GM23338 (cell line): Measurements from ENCODE around the gene XRCC4. TPM values are rescaled to one million over a fixed set of nuclear protein-coding genes. Genes with fewer than 3 reads are reported as not detected.

Source experiments
- ATAC-seq: fragments of 200-7000 bp; cut with Tn5 transposase; 3 replicates; pipeline ENCODE4 v1.9.1; 2020
- DNase-seq: peaks from one replicate; pipeline ENCODE4 v3.0.0-alpha.2; 2015; ENCODE audit warnings: low spot score
- H2AFZ ChIP-seq: fragments of 200-600 bp; sonication (generic); 2 replicates; pipeline ENCODE4 v1.8.0; 2016; ENCODE audit warnings: antibody characterized with exemption, mild to moderate bottlenecking, moderate library complexity
- H3F3A ChIP-seq: fragments of 200-600 bp; sonication (generic); replicated peaks from 2 replicates; pipeline ENCODE4 v1.8.0; 2017; ENCODE audit warnings: antibody characterized with exemption, mixed run types, low read depth
- H3K27ac ChIP-seq: fragments of 200-600 bp; sonication (generic); 2 replicates; pipeline ENCODE4 v1.6.1; 2016; ENCODE audit warnings: low read depth
- H3K27me3 ChIP-seq: fragments of 200-600 bp; sonication (generic); 2 replicates; pipeline ENCODE4 v1.8.0; 2016; ENCODE audit warnings: mild to moderate bottlenecking, mixed run types, moderate library complexity; ENCODE audit not compliant: insufficient read depth
- H3K36me3 ChIP-seq: fragments of 200-600 bp; sonication (generic); 2 replicates; pipeline ENCODE4 v1.8.0; 2016; ENCODE audit warnings: mild to moderate bottlenecking; ENCODE audit not compliant: insufficient read depth
- H3K4me1 ChIP-seq: fragments of 200-600 bp; sonication (generic); 2 replicates; pipeline ENCODE4 v1.8.0; 2016; ENCODE audit warnings: mild to moderate bottlenecking, moderate library complexity; ENCODE audit not compliant: insufficient read depth
- H3K4me2 ChIP-seq: fragments of 200-600 bp; sonication (generic); 2 replicates; pipeline ENCODE4 v1.7.1; 2017; ENCODE audit warnings: mixed run types
- H3K4me3 ChIP-seq: fragments of 200-600 bp; sonication (generic); 2 replicates; pipeline ENCODE4 v1.6.1; 2016; ENCODE audit warnings: mixed run types
- H3K79me2 ChIP-seq: fragments of 200-600 bp; sonication (generic); replicated peaks from 2 replicates; pipeline ENCODE4 v1.8.0; 2017; ENCODE audit warnings: mild to moderate bottlenecking; ENCODE audit not compliant: insufficient read depth
- H3K9me2 ChIP-seq: fragments of 200-600 bp; sonication (generic); 2 replicates; pipeline ENCODE4 v1.8.0; 2017; ENCODE audit not compliant: insufficient read depth
- H4K20me1 ChIP-seq: fragments of 200-600 bp; sonication (generic); replicated peaks from 2 replicates; pipeline ENCODE4 v1.8.0; 2017; ENCODE audit warnings: mild to moderate bottlenecking; ENCODE audit not compliant: insufficient read depth
- H3K27ac Mint-ChIP-seq: 2 replicates; pipeline ENCODE4 v1.8.0; 2020; ENCODE audit warnings: inconsistent platforms, mild to moderate bottlenecking, moderate library complexity, mixed read lengths
- H3K27me3 Mint-ChIP-seq: 3 replicates; pipeline ENCODE4 v1.8.0; 2022; ENCODE audit warnings: low read depth, mild to moderate bottlenecking, moderate library complexity, mixed read lengths, inconsistent platforms; ENCODE audit not compliant: insufficient read depth, poor library complexity
- H3K36me3 Mint-ChIP-seq: 3 replicates; pipeline ENCODE4 v1.8.0; 2021; ENCODE audit warnings: low read depth, mild to moderate bottlenecking, inconsistent platforms, moderate library complexity, mixed read lengths
- H3K4me1 Mint-ChIP-seq: 3 replicates; pipeline ENCODE4 v1.8.0; 2020; ENCODE audit warnings: mild to moderate bottlenecking, inconsistent platforms, mixed read lengths
- H3K4me3 Mint-ChIP-seq: 3 replicates; pipeline ENCODE4 v1.8.0; 2021; ENCODE audit warnings: moderate library complexity, mild to moderate bottlenecking, inconsistent platforms, mixed read lengths
- H3K9me3 Mint-ChIP-seq: 3 replicates; pipeline ENCODE4 v1.8.0; 2020; ENCODE audit warnings: moderate library complexity, mild to moderate bottlenecking, inconsistent platforms, mixed read lengths
- EZH2 ChIP-seq: fragments of 200-600 bp; sonication (generic); IDR thresholded peaks from one replicate; pipeline ENCODE4 v1.8.0; 2017; ENCODE audit warnings: antibody characterized with exemption, mild to moderate bottlenecking, low read depth; ENCODE audit not compliant: unreplicated experiment
- POLR2AphosphoS5 ChIP-seq: IDR thresholded peaks from 2 replicates; pipeline ENCODE4 v1.6.1; 2016; ENCODE audit warnings: antibody characterized with exemption, low read depth
- polyA plus RNA-seq: library from polyadenylated mRNA; unstranded; fragments of >200 nt; fragmentation: Nextera tagmentation; extraction: Ambion mirVana; gene quantifications from 2 replicates; pipeline ENCODE4 v1.2.1, GENCODE V29; 2016
- total RNA-seq: library from RNA; depleted of rRNA; stranded (reverse); fragments of >200 nt; shearing (Covaris generic); gene quantifications from 2 replicates; pipeline ENCODE4 v1.2.3, GENCODE V29; 2014
- TF ChIP-seq, protein P1 (sequence below): fragments of 250-450 bp; sonication (Bioruptor Pico); IDR thresholded peaks from 2 replicates; pipeline ENCODE4 v1.5.0; 2020; ENCODE audit warnings: mild to moderate bottlenecking, moderate library complexity
- TF ChIP-seq, protein P2 (sequence below): IDR thresholded peaks from 2 replicates; pipeline ENCODE4 v1.6.1; 2016; ENCODE audit warnings: antibody characterized with exemption

Gene XRCC4
- total and polyA plus RNA-seq, 2 experiments from 2014 or later: 11.5 to 22.4 TPM

DNA sequence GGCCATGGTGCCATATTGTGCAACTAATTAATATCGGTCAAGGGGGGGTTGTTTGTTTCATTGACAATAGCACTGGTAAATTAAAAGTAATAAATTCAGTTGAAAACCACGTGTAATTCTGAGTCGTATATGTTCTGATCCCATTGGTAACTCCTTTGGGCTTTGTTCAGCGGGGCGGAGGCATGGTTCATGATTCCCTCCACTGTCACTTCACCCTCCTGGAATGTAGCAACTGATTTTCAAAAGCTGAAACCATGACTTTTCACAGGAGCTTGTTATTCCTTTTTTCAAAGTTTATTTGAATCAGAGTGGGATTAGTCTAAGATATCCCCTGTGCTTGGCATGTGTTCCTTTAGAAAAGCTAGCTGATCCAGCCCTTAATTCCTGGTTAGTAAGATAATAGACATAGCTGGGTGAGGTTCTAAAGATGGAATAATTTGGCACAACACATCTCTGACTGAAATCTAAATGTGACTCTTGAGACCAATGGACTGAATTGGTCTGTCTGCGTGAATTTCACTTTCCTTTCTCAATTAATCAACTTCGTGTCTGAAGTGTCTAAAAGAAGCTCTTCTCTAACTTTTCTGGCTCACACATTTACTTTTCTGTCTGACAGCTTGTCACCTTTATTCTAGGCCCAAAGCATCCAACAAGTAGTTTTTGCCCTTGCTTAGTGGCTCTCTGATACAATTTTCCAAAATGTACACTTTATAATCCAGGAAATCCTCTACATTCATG, 208.5 kb downstream of the XRCC4 start:
- Histone ChIP-seq H3K36me3 (no peaks in the 10 kb centered on the region), H3K27me3 (no peaks in the 10 kb centered on the region), H3F3A (no peaks in the 10 kb centered on the region), H4K20me1 (no peaks in the 10 kb centered on the region), H3K4me3 (no peak overlapping the region), H3K9me2 (peaks cover 3% of the 10 kb centered on the region; the same call in 1 of the 2 replicates), H3K79me2 (no peaks in the 10 kb centered on the region), H3K4me1 (peaks cover 7% of the 10 kb centered on the region; the same call in 1 of the 2 replicates), H2AFZ (no peak overlapping the region), H3K4me2 (no peak overlapping the region), H3K27ac (no peak overlapping the region)
- H3K36me3 Mint-ChIP-seq: no peaks in the 10 kb centered on the region
- no peak overlapping the region for H3K4me3 Mint-ChIP-seq
- DNase-seq (no peak), ATAC-seq (no peak)
- no peaks in the 10 kb centered on the region for H3K27me3 Mint-ChIP-seq
- H3K4me1 Mint-ChIP-seq: peaks cover 16% of the 10 kb centered on the region; the same call in 2 of the 3 replicates
- TF ChIP-seq POLR2AphosphoS5: no peak
- TF ChIP-seq, protein P1, sequence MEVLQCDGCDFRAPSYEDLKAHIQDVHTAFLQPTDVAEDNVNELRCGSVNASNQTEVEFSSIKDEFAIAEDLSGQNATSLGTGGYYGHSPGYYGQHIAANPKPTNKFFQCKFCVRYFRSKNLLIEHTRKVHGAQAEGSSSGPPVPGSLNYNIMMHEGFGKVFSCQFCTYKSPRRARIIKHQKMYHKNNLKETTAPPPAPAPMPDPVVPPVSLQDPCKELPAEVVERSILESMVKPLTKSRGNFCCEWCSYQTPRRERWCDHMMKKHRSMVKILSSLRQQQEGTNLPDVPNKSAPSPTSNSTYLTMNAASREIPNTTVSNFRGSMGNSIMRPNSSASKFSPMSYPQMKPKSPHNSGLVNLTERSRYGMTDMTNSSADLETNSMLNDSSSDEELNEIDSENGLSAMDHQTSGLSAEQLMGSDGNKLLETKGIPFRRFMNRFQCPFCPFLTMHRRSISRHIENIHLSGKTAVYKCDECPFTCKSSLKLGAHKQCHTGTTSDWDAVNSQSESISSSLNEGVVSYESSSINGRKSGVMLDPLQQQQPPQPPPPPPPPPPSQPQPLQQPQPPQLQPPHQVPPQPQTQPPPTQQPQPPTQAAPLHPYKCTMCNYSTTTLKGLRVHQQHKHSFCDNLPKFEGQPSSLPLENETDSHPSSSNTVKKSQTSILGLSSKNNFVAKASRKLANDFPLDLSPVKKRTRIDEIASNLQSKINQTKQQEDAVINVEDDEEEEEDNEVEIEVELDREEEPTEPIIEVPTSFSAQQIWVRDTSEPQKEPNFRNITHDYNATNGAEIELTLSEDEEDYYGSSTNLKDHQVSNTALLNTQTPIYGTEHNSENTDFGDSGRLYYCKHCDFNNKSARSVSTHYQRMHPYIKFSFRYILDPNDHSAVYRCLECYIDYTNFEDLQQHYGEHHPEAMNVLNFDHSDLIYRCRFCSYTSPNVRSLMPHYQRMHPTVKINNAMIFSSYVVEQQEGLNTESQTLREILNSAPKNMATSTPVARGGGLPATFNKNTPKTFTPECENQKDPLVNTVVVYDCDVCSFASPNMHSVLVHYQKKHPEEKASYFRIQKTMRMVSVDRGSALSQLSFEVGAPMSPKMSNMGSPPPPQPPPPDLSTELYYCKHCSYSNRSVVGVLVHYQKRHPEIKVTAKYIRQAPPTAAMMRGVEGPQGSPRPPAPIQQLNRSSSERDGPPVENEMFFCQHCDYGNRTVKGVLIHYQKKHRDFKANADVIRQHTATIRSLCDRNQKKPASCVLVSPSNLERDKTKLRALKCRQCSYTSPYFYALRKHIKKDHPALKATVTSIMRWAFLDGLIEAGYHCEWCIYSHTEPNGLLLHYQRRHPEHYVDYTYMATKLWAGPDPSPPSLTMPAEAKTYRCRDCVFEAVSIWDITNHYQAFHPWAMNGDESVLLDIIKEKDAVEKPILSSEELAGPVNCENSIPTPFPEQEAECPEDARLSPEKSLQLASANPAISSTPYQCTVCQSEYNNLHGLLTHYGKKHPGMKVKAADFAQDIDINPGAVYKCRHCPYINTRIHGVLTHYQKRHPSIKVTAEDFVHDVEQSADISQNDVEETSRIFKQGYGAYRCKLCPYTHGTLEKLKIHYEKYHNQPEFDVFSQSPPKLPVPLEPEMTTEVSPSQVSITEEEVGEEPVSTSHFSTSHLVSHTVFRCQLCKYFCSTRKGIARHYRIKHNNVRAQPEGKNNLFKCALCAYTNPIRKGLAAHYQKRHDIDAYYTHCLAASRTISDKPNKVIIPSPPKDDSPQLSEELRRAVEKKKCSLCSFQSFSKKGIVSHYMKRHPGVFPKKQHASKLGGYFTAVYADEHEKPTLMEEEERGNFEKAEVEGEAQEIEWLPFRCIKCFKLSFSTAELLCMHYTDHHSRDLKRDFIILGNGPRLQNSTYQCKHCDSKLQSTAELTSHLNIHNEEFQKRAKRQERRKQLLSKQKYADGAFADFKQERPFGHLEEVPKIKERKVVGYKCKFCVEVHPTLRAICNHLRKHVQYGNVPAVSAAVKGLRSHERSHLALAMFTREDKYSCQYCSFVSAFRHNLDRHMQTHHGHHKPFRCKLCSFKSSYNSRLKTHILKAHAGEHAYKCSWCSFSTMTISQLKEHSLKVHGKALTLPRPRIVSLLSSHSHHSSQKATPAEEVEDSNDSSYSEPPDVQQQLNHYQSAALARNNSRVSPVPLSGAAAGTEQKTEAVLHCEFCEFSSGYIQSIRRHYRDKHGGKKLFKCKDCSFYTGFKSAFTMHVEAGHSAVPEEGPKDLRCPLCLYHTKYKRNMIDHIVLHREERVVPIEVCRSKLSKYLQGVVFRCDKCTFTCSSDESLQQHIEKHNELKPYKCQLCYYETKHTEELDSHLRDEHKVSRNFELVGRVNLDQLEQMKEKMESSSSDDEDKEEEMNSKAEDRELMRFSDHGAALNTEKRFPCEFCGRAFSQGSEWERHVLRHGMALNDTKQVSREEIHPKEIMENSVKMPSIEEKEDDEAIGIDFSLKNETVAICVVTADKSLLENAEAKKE: no peak
- no peaks in the 10 kb centered on the region for H3K9me3 Mint-ChIP-seq
- H3K27ac Mint-ChIP-seq: no peak overlapping the region

DNA sequence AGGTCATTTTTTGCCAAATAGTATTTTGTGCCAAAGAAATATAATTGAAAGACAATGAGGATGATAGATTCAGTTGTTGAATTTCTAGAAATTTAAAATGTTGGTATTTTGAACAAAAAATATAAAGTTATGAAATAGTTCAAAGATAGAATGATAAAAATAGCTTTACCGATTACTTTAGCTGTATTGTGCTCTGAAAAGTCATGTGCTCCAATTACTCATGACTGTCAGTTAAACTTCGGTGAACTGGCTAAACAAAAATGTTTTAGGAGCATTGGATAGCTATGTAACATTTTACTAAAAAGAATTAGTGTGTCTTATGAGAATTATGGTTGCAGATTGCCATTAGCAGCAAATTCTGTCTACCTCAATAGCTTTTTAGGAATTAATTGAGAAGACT, 216.9 kb downstream of the XRCC4 start:
- Mint-ChIP-seq H3K27ac (no peak overlapping the region), H3K36me3 (peaks cover 1% of the 10 kb centered on the region; the same call in 2 of the 3 replicates), H3K4me1 (peaks cover 7% of the 10 kb centered on the region; the same call in 2 of the 3 replicates), H3K4me3 (no peak overlapping the region), H3K9me3 (peaks cover 1% of the 10 kb centered on the region; the same call in 2 of the 3 replicates), H3K27me3 (no peaks in the 10 kb centered on the region)
- Histone ChIP-seq H3K4me1 (peaks cover 7% of the 10 kb centered on the region; the same call in 1 of the 2 replicates), H3K36me3 (no peaks in the 10 kb centered on the region), H3K27me3 (no peaks in the 10 kb centered on the region), H2AFZ (no peak overlapping the region), H3K9me2 (peaks cover 3% of the 10 kb centered on the region; the same call in 1 of the 2 replicates), H3K27ac (no peak overlapping the region), H4K20me1 (no peaks in the 10 kb centered on the region), H3K4me2 (no peak overlapping the region), H3K4me3 (no peak overlapping the region), H3F3A (no peaks in the 10 kb centered on the region), H3K79me2 (no peaks in the 10 kb centered on the region)
- TF ChIP-seq, protein P2, sequence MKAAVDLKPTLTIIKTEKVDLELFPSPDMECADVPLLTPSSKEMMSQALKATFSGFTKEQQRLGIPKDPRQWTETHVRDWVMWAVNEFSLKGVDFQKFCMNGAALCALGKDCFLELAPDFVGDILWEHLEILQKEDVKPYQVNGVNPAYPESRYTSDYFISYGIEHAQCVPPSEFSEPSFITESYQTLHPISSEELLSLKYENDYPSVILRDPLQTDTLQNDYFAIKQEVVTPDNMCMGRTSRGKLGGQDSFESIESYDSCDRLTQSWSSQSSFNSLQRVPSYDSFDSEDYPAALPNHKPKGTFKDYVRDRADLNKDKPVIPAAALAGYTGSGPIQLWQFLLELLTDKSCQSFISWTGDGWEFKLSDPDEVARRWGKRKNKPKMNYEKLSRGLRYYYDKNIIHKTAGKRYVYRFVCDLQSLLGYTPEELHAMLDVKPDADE: no peak
- no peak for TF ChIP-seq EZH2
- ATAC-seq (no peak), DNase-seq (no peak)
